ENCODE data around the gene KLHL36. TPM values are rescaled to one million over a fixed set of nuclear protein-coding genes. Genes with fewer than 3 reads are reported as not detected.

Gene KLHL36
- total and polyA plus RNA-seq, 4 donors: 11.5 to 53.6 (median 16.9) TPM

DNA sequence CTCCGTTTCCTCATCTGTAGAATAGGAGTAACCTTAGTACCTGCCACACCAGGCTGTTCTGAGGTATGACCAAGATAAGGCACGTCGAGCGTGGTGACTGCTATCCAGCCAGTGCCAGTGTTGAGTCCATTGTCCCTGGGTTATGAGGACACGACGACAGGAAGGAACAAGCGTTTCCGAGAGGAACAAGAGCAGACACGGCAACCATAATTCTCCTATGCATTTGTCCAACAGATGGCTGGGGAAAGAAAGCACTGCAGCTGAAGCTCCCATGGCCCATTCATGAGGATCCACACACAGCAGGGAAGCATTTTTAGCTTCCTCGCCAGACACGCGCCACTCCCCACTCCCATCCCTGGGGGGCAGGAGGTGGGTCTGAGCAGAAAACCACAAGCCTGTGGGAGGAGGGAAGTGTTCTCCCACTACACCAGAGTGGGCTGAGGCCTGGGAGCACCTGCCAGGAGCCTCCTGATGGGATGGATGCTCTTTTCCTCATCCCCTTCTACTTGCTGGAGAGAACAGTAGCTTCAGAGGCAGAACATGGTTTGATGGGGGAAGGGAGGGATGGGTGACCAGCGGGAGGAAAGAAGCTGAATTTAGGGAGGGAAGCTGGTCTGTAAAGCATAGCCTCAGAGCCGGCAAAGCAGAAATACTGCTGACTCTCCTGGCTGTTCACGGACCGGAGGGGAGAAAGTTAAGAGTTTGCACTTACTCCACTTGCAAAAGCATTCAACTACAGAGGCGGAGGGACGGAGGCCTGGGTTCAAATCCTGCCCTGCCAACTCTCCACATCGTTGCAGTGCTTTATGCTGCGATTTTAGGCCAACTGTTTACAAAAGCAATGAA is 33.1 kb upstream of the KLHL36 start:
- Histone ChIP-seq H3K27ac (ENCODE audit: low read depth in 1 of 2, low read length in 2 of 2) (no peak overlapping the region), H3K4me1 (ENCODE audit: control insufficient read depth in 4 of 4, insufficient read depth in 4 of 4, low read length in 3 of 4) (peaks cover 0 to 16% (median 5%) of the 10 kb centered on the region in 4 donors), H3K27me3 (ENCODE audit: control insufficient read depth in 4 of 4, insufficient read depth in 4 of 4, low read length in 3 of 4) (no peaks in the 10 kb centered on the region), H3K4me3 (ENCODE audit: low read depth in 1 of 3, low read length in 3 of 3) (peak overlapping the region in 1 of 3 donors; percentile 1), H3K9me3 (ENCODE audit: control insufficient read depth in 4 of 4, low read length in 3 of 4) (no peaks in the 10 kb centered on the region), H3K36me3 (ENCODE audit: control insufficient read depth in 4 of 4, insufficient read depth in 3 of 4, low read depth in 1 of 4, low read length in 3 of 4) (no peaks in the 10 kb centered on the region), H3K9ac (ENCODE audit: low read depth in 1 of 2, low read length in 2 of 2) (no peak overlapping the region)
- 77% methylated on average over 20 of the region's 20 CpGs for WGBS
- TF ChIP-seq, protein P1, sequence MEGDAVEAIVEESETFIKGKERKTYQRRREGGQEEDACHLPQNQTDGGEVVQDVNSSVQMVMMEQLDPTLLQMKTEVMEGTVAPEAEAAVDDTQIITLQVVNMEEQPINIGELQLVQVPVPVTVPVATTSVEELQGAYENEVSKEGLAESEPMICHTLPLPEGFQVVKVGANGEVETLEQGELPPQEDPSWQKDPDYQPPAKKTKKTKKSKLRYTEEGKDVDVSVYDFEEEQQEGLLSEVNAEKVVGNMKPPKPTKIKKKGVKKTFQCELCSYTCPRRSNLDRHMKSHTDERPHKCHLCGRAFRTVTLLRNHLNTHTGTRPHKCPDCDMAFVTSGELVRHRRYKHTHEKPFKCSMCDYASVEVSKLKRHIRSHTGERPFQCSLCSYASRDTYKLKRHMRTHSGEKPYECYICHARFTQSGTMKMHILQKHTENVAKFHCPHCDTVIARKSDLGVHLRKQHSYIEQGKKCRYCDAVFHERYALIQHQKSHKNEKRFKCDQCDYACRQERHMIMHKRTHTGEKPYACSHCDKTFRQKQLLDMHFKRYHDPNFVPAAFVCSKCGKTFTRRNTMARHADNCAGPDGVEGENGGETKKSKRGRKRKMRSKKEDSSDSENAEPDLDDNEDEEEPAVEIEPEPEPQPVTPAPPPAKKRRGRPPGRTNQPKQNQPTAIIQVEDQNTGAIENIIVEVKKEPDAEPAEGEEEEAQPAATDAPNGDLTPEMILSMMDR (IDR thresholded peaks at IDR 0.05; ENCODE audit: low read depth, low read length, missing input control): no peak
- no peak for TF ChIP-seq RAD21 (IDR thresholded peaks at IDR 0.05)
- no peak for TF ChIP-seq FOXA2 (IDR thresholded peaks at IDR 0.05)
- TF ChIP-seq, protein P2, sequence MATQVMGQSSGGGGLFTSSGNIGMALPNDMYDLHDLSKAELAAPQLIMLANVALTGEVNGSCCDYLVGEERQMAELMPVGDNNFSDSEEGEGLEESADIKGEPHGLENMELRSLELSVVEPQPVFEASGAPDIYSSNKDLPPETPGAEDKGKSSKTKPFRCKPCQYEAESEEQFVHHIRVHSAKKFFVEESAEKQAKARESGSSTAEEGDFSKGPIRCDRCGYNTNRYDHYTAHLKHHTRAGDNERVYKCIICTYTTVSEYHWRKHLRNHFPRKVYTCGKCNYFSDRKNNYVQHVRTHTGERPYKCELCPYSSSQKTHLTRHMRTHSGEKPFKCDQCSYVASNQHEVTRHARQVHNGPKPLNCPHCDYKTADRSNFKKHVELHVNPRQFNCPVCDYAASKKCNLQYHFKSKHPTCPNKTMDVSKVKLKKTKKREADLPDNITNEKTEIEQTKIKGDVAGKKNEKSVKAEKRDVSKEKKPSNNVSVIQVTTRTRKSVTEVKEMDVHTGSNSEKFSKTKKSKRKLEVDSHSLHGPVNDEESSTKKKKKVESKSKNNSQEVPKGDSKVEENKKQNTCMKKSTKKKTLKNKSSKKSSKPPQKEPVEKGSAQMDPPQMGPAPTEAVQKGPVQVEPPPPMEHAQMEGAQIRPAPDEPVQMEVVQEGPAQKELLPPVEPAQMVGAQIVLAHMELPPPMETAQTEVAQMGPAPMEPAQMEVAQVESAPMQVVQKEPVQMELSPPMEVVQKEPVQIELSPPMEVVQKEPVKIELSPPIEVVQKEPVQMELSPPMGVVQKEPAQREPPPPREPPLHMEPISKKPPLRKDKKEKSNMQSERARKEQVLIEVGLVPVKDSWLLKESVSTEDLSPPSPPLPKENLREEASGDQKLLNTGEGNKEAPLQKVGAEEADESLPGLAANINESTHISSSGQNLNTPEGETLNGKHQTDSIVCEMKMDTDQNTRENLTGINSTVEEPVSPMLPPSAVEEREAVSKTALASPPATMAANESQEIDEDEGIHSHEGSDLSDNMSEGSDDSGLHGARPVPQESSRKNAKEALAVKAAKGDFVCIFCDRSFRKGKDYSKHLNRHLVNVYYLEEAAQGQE (IDR thresholded peaks at IDR 0.05): no peak
- no peak for TF ChIP-seq SP1 (IDR thresholded peaks at IDR 0.05)
- TF ChIP-seq GABPA (IDR thresholded peaks at IDR 0.05 in 1 of 2, conservative IDR thresholded peaks at IDR 0.05 in 1 of 2): no peak
- TF ChIP-seq JUND (IDR thresholded peaks at IDR 0.05): no peak
- TF ChIP-seq HNF4A (conservative IDR thresholded peaks at IDR 0.05): no peak
- TF ChIP-seq, protein P3, sequence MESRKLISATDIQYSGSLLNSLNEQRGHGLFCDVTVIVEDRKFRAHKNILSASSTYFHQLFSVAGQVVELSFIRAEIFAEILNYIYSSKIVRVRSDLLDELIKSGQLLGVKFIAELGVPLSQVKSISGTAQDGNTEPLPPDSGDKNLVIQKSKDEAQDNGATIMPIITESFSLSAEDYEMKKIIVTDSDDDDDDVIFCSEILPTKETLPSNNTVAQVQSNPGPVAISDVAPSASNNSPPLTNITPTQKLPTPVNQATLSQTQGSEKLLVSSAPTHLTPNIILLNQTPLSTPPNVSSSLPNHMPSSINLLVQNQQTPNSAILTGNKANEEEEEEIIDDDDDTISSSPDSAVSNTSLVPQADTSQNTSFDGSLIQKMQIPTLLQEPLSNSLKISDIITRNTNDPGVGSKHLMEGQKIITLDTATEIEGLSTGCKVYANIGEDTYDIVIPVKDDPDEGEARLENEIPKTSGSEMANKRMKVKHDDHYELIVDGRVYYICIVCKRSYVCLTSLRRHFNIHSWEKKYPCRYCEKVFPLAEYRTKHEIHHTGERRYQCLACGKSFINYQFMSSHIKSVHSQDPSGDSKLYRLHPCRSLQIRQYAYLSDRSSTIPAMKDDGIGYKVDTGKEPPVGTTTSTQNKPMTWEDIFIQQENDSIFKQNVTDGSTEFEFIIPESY (IDR thresholded peaks at IDR 0.05): no peak
- TF ChIP-seq, protein P4, sequence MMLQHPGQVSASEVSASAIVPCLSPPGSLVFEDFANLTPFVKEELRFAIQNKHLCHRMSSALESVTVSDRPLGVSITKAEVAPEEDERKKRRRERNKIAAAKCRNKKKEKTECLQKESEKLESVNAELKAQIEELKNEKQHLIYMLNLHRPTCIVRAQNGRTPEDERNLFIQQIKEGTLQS (IDR thresholded peaks at IDR 0.05): no peak
- TF ChIP-seq EGR1 (IDR thresholded peaks at IDR 0.05; ENCODE audit: low read depth in 2 of 2): no peak
- TF ChIP-seq TAF1 (conservative IDR thresholded peaks at IDR 0.05): no peak
- DNase-seq (ENCODE audit: low spot score): no peak

DNA sequence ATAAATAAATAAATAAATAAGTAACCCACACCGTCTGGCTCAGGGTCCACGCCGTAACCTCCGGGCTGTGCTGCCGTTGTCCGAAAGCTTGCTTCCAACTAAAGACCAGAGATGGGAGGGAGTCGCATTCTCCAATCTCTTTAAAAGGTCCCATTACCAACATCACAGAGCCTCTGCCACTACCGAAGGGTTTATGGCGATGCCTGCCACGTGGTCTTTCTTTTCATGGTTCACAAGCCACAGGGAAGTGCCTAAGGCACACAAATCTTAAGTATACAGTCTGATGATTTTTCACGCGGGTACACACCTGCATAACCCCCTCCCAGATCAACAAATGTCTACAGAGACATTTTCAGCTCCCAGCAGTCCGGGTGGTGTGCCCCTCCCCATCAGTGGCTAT is 31.8 kb upstream of the KLHL36 start:
- 27% methylated on average over 13 of the region's 13 CpGs for WGBS
- peaks cover 0 to 16% (median 5%) of the 10 kb centered on the region in 4 donors for H3K4me1 ChIP-seq (ENCODE audit: control insufficient read depth in 4 of 4, insufficient read depth in 4 of 4, low read length in 3 of 4)
- no peak overlapping the region for H3K27ac ChIP-seq (ENCODE audit: low read depth in 1 of 2, low read length in 2 of 2)
- TF ChIP-seq RAD21 (IDR thresholded peaks at IDR 0.05) (no peak), RXRA (IDR thresholded peaks at IDR 0.05) (no peak), GABPA (IDR thresholded peaks at IDR 0.05 in 1 of 2, conservative IDR thresholded peaks at IDR 0.05 in 1 of 2) (no peak), TAF1 (conservative IDR thresholded peaks at IDR 0.05) (no peak), NR2F2 (IDR thresholded peaks at IDR 0.05) (no peak), HNF4A (conservative IDR thresholded peaks at IDR 0.05) (no peak), HNF4G (IDR thresholded peaks at IDR 0.05) (no peak)
- TF ChIP-seq, protein P1 (IDR thresholded peaks at IDR 0.05; ENCODE audit: low read depth, low read length, missing input control): no peak
- TF ChIP-seq, protein P4 (IDR thresholded peaks at IDR 0.05): no peak
- TF ChIP-seq, protein P3 (IDR thresholded peaks at IDR 0.05): no peak

More for the DNA sequence above, 31.8 kb upstream of the KLHL36 start:
- Histone ChIP-seq H3K9ac (ENCODE audit: low read depth in 1 of 2, low read length in 2 of 2) (peak overlapping the region in 1 of 2 donors; percentile 72), H3K36me3 (ENCODE audit: control insufficient read depth in 4 of 4, insufficient read depth in 3 of 4, low read depth in 1 of 4, low read length in 3 of 4) (no peaks in the 10 kb centered on the region), H3K9me3 (ENCODE audit: control insufficient read depth in 4 of 4, low read length in 3 of 4) (no peaks in the 10 kb centered on the region), H3K4me3 (ENCODE audit: low read depth in 1 of 3, low read length in 3 of 3) (peak overlapping the region; percentile 62 to 82 (median 64)), H3K27me3 (ENCODE audit: control insufficient read depth in 4 of 4, insufficient read depth in 4 of 4, low read length in 3 of 4) (no peaks in the 10 kb centered on the region)
- DNase-seq (ENCODE audit: low spot score): no peak

Data from liver (tissue), 9 donors.